Hepatic stellate cell (primary cell): ENCODE measurements around the gene LNX1.
A peak's percentile ranks its signal among the peaks of the same experiment; 100 is the strongest.

ENCODE experiments used
- DNase-seq: peaks from one replicate; pipeline ENCODE4 v3.0.0; 2011; ENCODE audit warnings: low spot score

Gene LNX1

DNA sequence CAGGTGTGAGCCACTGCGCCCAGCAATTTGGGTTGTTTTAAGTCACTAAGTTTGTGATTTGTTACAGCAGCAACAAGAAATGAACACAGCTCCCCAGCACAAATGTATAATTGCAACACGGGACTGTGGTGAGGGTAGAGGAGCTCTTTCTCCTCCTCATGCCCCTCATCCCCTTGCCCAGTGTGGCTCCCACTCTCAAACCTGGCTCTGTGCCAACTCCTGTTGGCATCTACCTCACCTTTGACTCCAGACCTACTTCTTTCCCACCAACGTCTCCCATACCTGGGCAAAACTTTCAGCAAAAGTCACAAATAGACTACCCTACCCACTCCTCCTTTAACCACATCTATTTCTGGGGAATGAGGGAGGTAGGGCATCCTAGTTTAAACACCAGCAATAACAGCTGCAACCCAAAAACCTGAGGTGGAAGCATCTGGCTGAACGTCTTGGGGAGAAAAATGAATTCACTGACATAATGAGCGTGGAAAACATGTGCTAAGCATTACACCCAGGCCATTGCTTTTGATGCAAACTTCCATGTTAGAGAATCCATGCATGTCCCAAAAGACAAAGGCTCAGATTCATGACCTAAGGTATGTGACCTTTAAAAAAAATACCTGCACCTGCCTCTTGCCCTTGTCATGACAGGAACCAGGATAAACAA is 19.2 kb downstream of the LNX1 start:
- no peak for DNase-seq

DNA sequence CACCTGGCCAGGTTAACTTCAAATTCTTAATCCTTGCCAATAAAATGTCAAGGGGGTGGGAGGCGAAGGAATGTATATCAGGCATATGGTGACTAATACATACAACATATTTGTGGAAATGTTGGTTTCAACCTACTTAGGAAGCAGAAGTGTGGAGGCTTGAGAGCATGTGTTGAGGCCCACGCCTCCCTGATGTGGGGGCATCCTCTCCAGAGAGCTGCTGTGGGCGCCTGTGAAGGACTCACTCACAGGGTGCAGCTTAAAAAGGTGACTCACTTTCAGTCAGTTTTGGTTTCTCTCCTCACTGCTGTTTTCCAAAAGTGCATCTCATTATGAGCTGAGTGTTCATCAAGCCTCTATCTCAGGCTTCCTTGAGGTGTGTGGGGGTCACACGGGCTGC is 27.5 kb downstream of the LNX1 start:
- peak; percentile 65 for DNase-seq

DNA sequence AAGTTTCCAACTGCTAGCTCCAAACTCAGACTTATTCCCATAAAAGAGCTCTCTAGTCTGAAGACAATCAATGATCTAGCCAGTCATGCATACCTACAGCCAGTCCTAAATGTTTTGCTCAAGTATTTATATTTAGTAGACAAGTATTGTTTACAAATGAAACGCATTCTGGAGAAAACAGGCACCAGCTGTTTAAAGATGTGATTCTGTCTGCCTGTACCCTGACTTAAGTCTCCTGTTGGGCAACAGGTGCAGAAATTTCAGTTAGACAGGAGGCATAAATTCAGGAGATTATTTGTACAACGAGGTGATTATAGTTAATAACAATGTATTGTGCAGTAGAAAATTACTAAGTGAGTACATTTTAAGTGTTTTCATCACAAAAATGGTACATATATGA is 28.9 kb downstream of the LNX1 start:
- no peak for DNase-seq

DNA sequence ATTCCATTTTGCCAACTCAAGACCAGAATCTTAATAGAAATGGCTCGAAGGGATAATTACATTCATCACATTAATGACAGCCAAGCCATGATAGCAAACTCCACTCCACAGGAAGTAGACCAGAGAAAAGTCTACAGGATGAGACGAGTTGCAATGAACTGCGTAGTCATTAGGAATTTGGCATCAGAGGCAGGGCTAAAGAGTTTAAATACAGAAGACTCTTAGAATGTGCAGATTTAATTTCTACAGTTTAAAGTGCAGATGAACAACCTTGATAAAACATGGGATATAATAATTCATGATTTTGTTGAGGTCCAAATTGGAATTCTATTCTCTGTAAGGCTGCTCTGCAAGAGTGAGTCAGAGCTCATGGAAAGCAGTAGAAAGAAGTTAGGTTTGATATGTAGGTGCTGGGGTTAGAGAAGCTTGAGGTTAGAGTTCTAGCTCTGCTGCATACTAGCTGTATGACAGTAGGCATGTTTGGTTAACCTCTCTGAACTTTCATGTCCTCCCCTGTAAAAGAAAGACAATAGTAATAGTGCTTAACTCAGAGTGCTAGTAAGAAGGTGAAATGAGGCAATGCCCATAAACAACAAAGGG is 32.2 kb downstream of the LNX1 start:
- DNase-seq, result peak; percentile 8

DNA sequence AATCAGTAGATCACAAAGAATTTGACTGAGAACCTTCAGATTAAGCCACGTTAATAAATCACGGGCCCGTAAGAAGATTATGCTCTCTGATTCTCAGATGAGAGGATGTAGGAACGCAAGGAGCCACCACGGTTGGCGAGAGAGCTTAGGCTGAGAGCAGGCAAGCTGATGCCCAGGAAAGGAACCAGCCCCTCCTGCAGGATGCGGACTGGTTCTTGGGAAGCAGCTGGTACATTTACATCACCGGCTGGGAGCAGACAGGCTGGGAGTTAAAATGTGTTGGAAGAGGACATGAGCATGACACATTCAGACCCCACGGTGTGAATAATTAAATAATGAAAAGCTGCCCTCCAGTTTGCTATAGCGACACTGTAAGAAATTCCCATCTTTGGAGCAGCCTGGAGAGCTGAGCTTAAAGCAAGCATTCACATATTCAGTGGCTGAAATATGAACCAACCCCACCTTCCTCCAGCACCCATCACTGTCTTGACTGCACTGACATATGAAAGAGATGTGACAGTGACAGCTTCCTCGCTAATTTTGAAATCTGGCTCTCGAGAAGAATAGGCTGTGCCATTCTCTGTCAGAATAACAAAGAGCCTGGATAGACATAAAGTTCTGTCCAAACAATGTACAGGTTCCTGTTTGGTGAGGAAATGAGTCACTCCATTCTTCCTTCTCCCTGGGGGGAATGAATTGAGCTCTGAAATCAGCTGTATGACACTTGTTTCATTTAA is 33.1 kb downstream of the LNX1 start:
- DNase-seq, result peak; percentile 8

DNA sequence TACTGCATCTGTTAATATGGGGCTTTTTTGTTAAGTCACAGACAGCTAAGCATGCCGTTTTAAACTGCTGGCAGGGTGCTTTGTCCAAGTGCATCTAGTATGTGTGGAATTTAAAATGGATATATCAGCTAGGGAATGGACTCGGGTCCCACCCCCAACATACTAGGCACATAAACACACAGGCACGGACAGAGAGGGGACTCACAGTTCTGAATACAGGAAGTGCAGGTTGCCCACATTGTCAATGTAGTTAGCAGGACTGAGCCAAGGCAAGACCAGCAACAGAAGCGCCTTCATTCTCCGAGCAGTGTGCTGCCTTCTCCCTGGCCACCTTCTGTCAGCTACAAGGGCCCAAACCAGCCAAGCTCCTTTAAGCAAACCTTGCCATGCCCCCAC is 33.6 kb downstream of the LNX1 start:
- no peak for DNase-seq

DNA sequence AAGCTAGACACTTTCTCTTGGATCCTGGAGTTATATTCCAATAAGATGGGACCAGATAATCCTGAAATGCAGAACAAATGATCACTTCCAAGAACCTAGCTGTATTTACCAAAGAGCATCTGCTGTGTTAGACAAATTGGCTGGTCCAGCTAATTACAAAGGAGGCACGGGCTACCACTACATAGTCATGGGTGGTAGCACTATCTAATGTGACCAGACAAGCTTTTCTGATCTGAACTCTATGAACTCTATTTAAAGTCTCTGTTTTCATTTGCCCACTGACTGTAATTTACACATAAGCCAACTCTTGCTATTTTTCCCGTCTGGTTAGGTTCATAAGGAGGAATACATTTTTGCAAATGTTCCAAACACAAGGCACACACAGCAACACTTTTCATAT is 34.6 kb downstream of the LNX1 start:
- DNase-seq, result no peak

DNA sequence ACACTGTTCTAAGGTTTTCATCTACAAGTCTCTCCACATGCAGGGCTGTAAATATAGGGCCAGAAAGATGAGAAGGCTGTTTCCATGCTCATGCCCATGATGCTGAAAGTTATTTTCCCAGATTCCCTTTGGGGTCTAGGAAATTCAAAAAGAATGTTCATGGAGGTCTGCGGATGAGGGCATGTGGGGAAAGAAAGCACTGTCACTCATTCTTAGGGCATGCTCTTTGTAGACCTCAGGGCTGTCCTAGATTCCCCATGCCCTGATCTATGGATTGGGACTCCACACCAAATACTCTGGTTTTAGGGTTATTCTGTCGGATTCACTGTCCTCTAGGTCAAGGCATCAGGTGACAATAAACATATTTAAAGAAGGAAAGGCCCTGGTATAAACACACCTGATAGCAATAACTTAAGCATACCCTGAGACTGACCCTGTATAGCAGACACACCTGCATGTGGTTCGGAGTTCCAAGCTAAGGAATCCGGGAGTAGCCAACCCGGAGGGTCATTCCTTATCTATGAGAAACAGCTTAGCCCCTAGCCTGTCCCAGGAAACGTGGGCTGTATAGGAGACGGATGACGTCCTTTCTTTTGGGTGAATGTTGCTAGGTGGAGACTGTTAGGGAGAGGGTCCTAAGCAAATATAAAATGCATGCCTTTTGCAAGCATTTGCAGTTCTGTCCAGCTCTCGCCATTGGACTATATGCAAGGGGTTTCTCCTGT is 37.6 kb downstream of the LNX1 start:
- no peak for DNase-seq

DNA sequence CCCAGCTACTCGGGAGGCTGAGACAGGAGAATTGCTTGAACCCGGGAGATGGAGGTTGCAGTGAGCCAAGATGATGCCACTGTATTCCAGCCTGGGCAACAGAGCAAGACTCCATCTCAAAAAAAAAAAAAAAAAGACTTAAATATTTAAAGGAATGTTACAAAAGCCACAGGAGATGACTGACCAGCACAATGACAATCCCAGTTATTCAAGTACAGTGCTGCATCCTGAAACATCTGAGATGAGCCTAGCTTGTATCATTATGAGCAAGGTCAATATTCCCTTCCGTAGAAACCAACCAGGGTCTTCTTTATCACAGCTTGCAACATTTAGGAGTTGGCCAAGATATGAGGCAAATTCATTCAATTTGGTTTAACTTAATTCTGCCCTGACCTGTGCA is 38.6 kb downstream of the LNX1 start:
- DNase-seq, result no peak

DNA sequence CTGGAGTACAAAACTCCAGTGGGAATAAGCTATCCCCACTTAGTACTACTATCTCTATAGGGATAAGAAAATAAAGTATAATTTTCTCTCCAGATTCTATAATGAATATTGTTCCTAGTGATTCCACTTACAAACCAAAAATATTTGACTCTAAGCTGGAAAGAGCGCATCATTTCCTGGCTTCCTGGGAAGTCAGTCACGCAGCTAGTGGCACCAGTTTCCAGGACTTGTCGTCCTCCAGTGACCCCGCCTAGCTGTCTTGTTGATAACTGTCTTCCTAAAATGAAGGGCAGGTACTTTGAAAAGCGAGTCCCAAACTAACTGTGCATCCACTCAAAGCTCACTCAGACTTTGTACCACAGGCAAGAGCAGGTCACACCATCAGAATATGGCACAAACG is 39.3 kb downstream of the LNX1 start:
- peak; percentile 8 for DNase-seq

DNA sequence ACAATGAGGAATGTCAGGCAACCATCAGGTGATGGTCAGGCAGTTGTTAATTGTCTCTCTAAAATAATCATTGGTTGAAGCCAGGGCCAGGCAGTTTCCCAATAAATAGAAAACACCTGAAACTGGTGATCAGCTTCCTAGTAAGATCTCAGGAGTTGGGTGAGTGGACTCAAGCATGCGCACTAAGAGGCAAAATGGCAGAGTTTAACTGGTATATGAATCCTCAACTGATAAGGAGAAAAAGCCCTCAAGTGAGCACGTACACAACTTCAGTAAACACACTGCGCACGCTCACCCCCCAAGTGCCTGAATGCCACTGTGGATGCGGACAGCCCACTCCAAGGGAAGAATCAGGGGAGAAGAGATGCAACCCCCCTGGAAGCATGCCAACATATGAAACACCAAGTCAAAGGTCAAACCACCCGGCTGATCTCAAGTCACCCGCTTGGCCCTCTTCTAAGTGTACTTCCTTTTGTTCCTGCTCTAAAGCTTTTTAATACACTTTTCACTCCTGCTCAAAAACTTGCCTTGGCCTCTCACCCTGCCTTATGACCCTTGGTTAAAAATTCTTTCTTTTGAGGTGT is 39.9 kb downstream of the LNX1 start:
- DNase-seq, result no peak

DNA sequence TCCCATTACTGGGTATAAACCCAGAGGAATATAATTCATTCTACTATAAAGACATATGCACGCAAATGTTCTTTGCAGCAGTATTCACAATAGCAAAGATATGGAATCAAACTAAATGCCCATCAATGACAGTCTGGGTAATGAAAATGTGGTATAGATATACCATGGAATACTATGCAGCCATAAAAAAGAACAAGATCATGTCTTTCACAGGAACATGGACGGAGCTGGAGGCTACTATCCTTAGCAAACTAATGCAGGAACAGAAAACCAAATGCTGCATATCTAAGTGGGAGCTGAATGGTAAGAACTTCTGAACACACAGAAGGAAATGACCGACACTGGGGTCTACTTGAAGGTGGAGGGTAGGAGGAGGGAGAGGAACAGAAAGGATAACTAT is 42.6 kb downstream of the LNX1 start:
- DNase-seq, result no peak

DNA sequence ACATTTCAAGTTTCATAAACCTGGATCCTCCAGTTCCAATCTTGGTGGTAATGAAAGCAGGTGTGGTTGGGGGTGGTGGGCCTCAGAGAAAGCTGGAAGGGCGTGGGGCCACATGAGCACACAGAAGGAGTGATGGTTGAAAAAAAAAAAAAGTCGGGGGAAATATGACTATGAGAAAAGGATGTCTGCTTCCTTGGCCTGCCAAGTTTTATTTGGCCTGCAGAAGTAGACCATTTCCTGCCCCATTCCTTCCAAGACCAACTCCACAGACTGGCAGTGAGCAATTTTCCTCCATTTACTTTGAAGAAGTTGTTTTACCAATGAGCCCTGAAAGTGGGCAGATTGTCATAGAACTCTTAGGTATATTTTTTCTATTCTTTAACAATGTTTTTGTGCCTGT is 43.3 kb downstream of the LNX1 start:
- DNase-seq, result no peak

DNA sequence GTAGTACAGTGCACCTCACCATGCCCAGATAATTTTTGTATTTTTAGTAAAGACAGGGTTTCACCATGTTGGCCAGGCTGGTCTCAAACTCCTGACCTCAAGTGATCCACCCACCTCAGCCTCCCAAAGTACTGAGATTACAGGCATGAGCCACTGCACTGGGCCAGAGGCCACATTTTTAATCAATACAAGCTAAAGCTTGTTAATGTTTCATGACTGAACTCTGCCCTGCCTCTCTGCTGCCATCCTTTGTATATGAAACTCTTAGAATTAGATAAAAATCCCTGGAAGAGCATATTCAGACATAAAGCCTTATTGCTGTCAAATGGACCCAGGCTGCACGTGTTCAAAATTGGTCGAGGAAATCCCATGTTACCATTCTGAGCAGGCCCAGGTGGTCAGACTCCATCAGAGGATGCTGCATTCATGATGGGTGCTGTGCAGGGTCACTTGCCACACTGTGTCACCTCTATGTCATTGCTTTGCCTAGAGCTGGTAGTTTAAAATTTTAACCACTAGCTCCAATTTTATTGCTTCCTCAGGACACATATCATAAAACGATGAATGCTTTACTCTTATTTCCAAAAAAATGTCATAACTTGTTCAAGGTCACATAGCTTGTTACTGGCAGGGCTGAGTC is 45.2 kb downstream of the LNX1 start:
- no peak for DNase-seq

DNA sequence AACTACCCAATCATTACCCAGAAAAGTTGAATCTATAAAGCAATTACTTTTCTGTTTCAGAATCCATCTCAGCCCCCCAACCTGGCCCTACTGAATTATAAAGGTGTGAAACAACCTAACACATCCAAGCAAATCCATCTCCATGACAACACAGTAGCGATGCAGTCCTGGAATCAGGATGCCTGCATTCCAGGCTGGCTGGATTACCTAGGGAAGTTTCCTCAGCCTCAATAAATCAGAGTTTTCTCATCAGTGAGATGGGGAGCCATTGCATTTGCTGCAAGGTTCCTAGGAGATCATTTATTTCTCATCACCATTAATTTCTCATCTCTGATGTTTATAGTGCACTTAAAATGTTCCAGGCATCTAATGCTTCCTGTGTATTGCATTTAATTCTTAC is 46.0 kb downstream of the LNX1 start:
- DNase-seq, result no peak

DNA sequence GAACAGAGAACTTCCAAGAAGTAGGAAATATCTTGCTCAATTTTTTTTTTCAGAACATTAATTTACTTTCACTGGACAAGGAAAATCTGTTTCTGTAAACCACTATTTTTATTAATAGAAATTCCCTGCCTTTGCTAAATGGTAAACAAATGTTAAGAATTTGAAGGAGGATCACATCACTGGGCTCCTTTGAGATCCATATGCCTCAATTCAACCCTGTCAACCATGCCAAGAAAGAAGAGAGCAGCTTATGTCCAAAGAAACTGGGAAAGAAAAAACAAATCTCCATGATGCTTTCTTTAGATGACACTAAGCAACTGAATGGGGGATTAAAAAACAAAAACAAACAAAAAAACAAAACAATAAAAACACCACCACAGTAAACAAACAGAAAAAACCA is 47.7 kb downstream of the LNX1 start:
- DNase-seq, result no peak

DNA sequence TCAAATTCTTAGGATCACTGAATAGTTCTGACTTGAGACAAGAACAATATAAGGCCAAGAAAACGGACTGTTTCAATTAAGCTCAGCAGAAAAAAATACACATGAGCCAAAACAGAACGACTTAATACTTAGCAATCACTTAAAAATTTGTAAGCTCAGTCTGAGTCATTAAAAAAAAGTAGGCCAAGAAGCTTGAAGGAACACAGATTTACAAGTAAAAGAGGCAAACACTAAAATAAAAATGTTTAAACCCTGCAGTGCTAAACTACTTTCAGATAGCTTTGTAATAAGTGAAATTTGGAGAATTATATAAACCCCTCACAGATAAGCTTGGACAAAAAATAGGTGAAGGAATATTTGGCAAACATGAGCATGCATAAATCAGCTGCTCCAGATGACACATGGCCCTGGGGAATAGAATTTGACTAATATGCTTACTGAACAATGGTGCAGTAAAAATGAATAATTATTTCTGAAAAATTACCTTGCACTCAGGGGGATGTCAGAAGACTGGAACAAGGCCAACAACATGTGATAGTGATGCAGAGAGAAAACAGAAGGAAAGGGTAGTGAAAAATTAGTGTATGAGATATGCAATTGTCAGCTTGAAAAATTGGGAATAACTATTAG is 49.6 kb downstream of the LNX1 start:
- DNase-seq, result peak; percentile 37

DNA sequence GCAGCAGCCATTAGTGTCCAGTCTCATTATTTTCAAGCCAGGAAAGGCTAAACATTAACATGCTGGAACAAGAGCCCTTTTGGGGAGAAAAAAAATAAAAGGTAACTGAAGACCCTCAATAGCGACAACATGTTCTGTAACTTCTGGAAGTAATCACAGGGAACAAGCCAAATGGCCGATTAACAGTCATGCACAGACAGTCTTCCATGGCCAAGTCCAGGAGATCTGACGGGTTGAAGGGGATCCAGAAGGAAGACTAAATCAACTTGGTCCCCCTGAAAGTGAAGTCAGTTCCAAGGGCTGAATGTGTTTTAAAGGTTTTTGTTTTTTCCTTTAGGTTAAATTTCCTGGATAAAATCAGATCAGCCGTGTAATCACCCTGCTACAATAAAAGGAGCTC is 52.5 kb downstream of the LNX1 start:
- DNase-seq, result no peak

DNA sequence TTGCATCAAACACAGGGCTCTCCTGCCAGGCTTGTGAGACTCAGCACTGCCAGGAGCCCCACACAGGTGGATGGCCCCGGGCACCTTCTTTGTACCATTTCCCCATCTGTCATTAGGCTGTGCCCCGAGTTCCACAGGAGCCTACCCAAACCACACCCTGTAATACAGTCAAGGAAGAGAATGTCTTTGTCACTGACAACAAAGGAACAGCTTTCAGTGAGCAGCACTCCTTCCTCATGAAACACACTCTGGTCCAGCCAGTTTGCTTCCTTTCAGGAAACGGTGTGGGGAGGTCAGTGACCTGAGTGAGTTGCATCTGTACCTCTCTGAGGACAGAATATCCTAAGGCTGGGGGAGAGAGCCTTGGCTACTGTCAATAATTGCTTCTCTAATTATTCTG is 53.7 kb downstream of the LNX1 start:
- DNase-seq, result no peak

DNA sequence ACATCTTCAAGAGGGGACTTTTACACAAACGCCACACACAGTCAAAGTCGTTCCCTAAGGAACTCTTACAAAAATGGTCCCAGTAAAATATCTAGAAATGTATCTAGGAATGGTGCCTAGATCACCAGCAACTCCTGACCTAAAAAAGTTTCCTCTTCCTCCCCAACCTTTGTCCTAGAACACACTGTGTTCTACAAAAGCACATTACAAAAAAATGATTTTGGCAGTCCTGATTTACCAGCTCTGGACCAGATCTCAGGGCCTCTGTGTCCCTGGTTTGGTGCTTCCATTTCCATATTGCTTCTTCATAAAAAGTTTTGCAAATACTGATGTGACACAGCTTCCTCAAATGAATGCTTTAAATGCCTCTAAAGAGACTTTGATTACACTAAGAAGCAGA is 55.0 kb downstream of the LNX1 start:
- no peak for DNase-seq

DNA sequence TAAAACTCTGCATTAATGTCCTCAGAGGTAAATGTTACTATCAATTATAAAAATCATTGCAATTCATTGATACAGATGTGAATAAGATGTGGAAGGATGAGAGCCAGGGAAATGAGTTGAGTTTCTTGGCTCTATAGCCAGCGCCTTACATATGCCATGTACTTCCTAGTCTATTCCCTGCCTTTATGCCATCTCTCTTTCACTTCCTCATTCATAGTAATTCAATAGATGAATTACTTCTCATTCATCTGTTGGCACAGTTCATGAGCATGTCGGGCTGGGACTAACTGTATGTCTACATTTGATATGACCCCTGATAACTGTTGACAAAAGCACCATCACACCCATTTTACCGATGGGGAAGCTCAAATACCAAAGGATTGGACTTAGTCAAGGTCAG is 55.7 kb downstream of the LNX1 start:
- no peak for DNase-seq

DNA sequence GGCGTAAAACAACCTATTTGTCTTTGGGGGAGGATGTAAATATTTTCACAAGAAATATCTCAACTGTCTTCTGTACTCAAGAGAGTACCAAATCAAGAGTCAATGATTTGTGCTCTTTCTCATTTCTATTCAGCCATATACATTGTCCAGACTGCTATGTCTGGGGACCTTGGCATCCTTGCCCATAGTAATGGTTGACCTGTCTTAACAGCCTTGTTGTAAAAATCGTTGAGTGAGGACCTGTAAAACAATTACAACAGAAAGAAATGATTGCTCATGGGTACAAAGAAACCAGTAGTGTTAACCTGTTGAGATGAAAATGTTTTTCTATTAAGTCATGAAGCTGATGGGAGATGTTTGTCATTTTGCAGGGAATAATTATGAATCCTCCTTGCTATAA is 56.6 kb downstream of the LNX1 start:
- no peak for DNase-seq
